IPS-18c (cell line): Measurements from ENCODE around the gene WDR54.
A peak's percentile ranks its signal among the peaks of the same experiment; 100 is the strongest.

Experiments
- H3K4me3 ChIP-seq: 2 replicates; pipeline ENCODE4 v1.7.0; 2013; ENCODE audit warnings: low read depth, mild to moderate bottlenecking, low read length, moderate library complexity; ENCODE audit not compliant: insufficient read depth
- H3K9me3 ChIP-seq: one replicate; pipeline ENCODE4 v1.6.1; 2013; ENCODE audit warnings: mild to moderate bottlenecking, low read length, moderate library complexity; ENCODE audit not compliant: control insufficient read depth, insufficient read depth

Gene WDR54

GRCh38 chr2:74423231-74424095 is 1.9 kb downstream of the WDR54 start:
- Histone ChIP-seq H3K9me3 (no peaks in the 10 kb centered on the region), H3K4me3 (no peak overlapping the region)

- H3K4me3 ChIP-seq = no peak overlapping the region
Observed at GRCh38 chr2:74424139-74424992, 2.8 kb downstream of the WDR54 start.

GRCh38 chr2:74424995-74425406 is 3.5 kb downstream of the WDR54 start:
- Histone ChIP-seq H3K4me3 (no peak overlapping the region), H3K9me3 (no peaks in the 10 kb centered on the region)

More at GRCh38 chr2:74424139-74424992, 2.8 kb downstream of the WDR54 start:
- H3K9me3 ChIP-seq = no peaks in the 10 kb centered on the region

GRCh38 chr2:74425523-74425922 is 4.0 kb downstream of the WDR54 start:
- H3K4me3 ChIP-seq = no peak overlapping the region

GRCh38 chr2:74426181-74426758 is 4.7 kb downstream of the WDR54 start:
- Histone ChIP-seq H3K9me3 (no peaks in the 10 kb centered on the region), H3K4me3 (no peak overlapping the region)

More at GRCh38 chr2:74425523-74425922, 4.0 kb downstream of the WDR54 start:
- H3K9me3 ChIP-seq = no peaks in the 10 kb centered on the region

- Histone ChIP-seq H3K4me3 (no peak overlapping the region), H3K9me3 (no peaks in the 10 kb centered on the region)
Observed at GRCh38 chr2:74427551-74427950, 6.0 kb downstream of the WDR54 start.

- no peak overlapping the region for H3K4me3 ChIP-seq
- H3K9me3 ChIP-seq = no peaks in the 10 kb centered on the region
Observed at GRCh38 chr2:74428675-74429074, 7.1 kb downstream of the WDR54 start.

GRCh38 chr2:74429487-74430451 is 8.2 kb downstream of the WDR54 start:
- Histone ChIP-seq H3K9me3 (no peaks in the 10 kb centered on the region), H3K4me3 (no peak overlapping the region)

GRCh38 chr2:74430502-74430901 is 9.0 kb downstream of the WDR54 start:
- no peak overlapping the region for H3K4me3 ChIP-seq
- no peaks in the 10 kb centered on the region for H3K9me3 ChIP-seq

GRCh38 chr2:74436111-74436805 is 14.7 kb downstream of the WDR54 start:
- H3K4me3 ChIP-seq = no peak overlapping the region
- no peaks in the 10 kb centered on the region for H3K9me3 ChIP-seq

- Histone ChIP-seq H3K9me3 (no peaks in the 10 kb centered on the region), H3K4me3 (no peak overlapping the region)
Observed at GRCh38 chr2:74436848-74437695, 15.5 kb downstream of the WDR54 start.

- Histone ChIP-seq H3K9me3 (no peaks in the 10 kb centered on the region), H3K4me3 (no peak overlapping the region; the same call in 1 of the 2 replicates)
Observed at GRCh38 chr2:74438248-74438647, 16.7 kb downstream of the WDR54 start.

GRCh38 chr2:74439373-74439772 is 17.8 kb downstream of the WDR54 start:
- no peaks in the 10 kb centered on the region for H3K9me3 ChIP-seq
- H3K4me3 ChIP-seq = peak overlapping the region; percentile 92

- H3K9me3 ChIP-seq = no peaks in the 10 kb centered on the region
- peak overlapping the region; percentile 92 for H3K4me3 ChIP-seq
Observed at GRCh38 chr2:74439803-74440377, 18.4 kb downstream of the WDR54 start.
